Loucy (cell line): ENCODE measurements around the gene FSIP2.

Source experiments
- H2AFZ ChIP-seq: fragments of 200-600 bp; sonication (generic); 2 replicates; pipeline ENCODE4 v1.6.0; 2016; ENCODE audit warnings: antibody characterized with exemption, mild to moderate bottlenecking, low read length, moderate library complexity
- H3F3A ChIP-seq: fragments of 200-600 bp; 2 replicates; pipeline ENCODE4 v1.6.0; 2016; ENCODE audit warnings: antibody characterized with exemption, low read depth, mild to moderate bottlenecking
- H3K27me3 ChIP-seq: fragments of 200-600 bp; sonication (generic); 2 replicates; pipeline ENCODE4 v1.6.1; 2014; ENCODE audit warnings: low read length, mild to moderate bottlenecking; ENCODE audit not compliant: insufficient read depth, poor library complexity, severe bottlenecking
- H3K36me3 ChIP-seq: fragments of 200-600 bp; sonication (generic); 2 replicates; pipeline ENCODE4 v1.6.1; 2016; ENCODE audit warnings: low read length; ENCODE audit not compliant: insufficient read depth
- H3K4me1 ChIP-seq: fragments of 200-600 bp; sonication (generic); 2 replicates; pipeline ENCODE4 v1.5.1; 2014; ENCODE audit warnings: low read length, mild to moderate bottlenecking; ENCODE audit not compliant: insufficient read depth, poor library complexity, severe bottlenecking
- H3K4me2 ChIP-seq: fragments of 200-600 bp; sonication (generic); 2 replicates; pipeline ENCODE4 v1.6.0; 2014; ENCODE audit warnings: antibody characterized with exemption, low read length, low read depth, mild to moderate bottlenecking; ENCODE audit not compliant: poor library complexity, severe bottlenecking
- H3K4me3 ChIP-seq: fragments of 200-600 bp; sonication (generic); 2 replicates; pipeline ENCODE4 v1.5.1; 2014; ENCODE audit warnings: low read length, mild to moderate bottlenecking, mixed read lengths; ENCODE audit not compliant: poor library complexity, severe bottlenecking
- H3K79me2 ChIP-seq: fragments of 200-600 bp; sonication (generic); 2 replicates; pipeline ENCODE4 v1.6.1; 2014; ENCODE audit warnings: low read length; ENCODE audit not compliant: insufficient read depth
- H3K9ac ChIP-seq: fragments of 200-600 bp; sonication (generic); 2 replicates; pipeline ENCODE4 v1.6.0; 2014; ENCODE audit warnings: mild to moderate bottlenecking, low read depth, low read length, moderate library complexity; ENCODE audit not compliant: poor library complexity, severe bottlenecking
- H3K9me2 ChIP-seq: fragments of 200-600 bp; sonication (generic); replicated peaks from 2 replicates; pipeline ENCODE4 v1.6.1; 2016; ENCODE audit warnings: low read depth, low read length, mixed read lengths
- H3K9me3 ChIP-seq: fragments of 200-600 bp; sonication (generic); 2 replicates; pipeline ENCODE4 v1.6.1; 2014; ENCODE audit warnings: mild to moderate bottlenecking, antibody characterized with exemption, low read length, low read depth; ENCODE audit not compliant: insufficient read depth
- H4K20me1 ChIP-seq: fragments of 200-600 bp; sonication (generic); 2 replicates; pipeline ENCODE4 v1.6.0; 2014; ENCODE audit warnings: antibody characterized with exemption, low read length, mild to moderate bottlenecking; ENCODE audit not compliant: insufficient read depth, poor library complexity, severe bottlenecking
- EZH2phosphoT487 ChIP-seq: fragments of 200-600 bp; IDR thresholded peaks from 2 replicates; pipeline ENCODE4 v1.6.1; 2018; ENCODE audit warnings: antibody characterized with exemption, mild to moderate bottlenecking, moderate library complexity, borderline replicate concordance
- TF ChIP-seq, protein P1 (sequence below): fragments of 200-600 bp; sonication (generic); conservative IDR thresholded peaks from 2 replicates; pipeline ENCODE4 v1.5.1; 2014; ENCODE audit warnings: mild to moderate bottlenecking, antibody characterized with exemption, low read length

FSIP2 gene

DNA sequence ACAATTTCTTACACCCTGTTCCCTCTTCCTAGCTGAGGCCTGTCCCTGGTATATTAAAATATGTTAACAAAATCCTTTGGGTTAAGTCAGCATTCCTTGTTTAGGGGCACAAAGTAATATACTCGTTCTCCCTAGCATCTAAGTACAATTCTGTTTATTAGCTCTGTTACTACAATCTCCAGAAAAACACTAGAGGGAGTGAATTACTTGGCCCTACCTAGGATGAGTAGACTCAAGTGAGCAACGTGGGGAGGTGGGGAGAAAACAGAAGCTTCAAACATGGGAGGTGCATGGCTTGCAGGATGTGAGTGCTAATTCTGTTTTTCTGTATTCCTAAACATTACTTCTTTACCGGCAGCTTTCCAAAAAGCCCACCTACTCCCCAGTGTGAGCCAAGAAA is 89.7 kb downstream of the FSIP2 start:
- Histone ChIP-seq H3K4me2 (no peak overlapping the region), H3K9me3 (no peaks in the 10 kb centered on the region), H3K79me2 (no peaks in the 10 kb centered on the region), H3K4me3 (no peak overlapping the region), H3K9me2 (no peaks in the 10 kb centered on the region), H2AFZ (no peak overlapping the region), H4K20me1 (no peaks in the 10 kb centered on the region), H3K9ac (no peak overlapping the region), H3K4me1 (no peaks in the 10 kb centered on the region), H3K36me3 (no peaks in the 10 kb centered on the region), H3K27me3 (no peaks in the 10 kb centered on the region), H3F3A (no peaks in the 10 kb centered on the region)
- TF ChIP-seq, protein P1, sequence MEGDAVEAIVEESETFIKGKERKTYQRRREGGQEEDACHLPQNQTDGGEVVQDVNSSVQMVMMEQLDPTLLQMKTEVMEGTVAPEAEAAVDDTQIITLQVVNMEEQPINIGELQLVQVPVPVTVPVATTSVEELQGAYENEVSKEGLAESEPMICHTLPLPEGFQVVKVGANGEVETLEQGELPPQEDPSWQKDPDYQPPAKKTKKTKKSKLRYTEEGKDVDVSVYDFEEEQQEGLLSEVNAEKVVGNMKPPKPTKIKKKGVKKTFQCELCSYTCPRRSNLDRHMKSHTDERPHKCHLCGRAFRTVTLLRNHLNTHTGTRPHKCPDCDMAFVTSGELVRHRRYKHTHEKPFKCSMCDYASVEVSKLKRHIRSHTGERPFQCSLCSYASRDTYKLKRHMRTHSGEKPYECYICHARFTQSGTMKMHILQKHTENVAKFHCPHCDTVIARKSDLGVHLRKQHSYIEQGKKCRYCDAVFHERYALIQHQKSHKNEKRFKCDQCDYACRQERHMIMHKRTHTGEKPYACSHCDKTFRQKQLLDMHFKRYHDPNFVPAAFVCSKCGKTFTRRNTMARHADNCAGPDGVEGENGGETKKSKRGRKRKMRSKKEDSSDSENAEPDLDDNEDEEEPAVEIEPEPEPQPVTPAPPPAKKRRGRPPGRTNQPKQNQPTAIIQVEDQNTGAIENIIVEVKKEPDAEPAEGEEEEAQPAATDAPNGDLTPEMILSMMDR = no peak
- TF ChIP-seq EZH2phosphoT487 = no peak

DNA sequence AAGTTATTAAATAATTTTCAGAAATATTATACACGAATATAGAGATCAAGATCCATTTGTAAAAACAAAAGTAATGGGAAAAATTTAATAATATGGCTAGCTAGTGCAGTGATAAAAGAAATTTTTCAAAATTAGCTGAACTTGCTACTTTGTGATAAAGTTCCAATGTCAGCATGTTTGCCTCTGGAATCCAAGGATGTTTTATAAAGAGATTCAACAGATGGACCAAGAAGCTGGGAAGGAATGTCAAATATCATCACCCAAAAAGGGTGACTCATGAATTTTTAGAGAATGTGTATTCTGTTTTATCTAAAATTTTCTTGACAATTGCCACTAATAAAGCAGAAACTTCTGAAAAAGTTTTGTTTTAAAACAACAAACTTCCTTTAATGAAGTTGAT is 95.3 kb downstream of the FSIP2 start:
- Histone ChIP-seq H3K4me3 (no peak overlapping the region), H3K9ac (no peak overlapping the region), H3K79me2 (no peaks in the 10 kb centered on the region), H3F3A (no peaks in the 10 kb centered on the region), H2AFZ (no peak overlapping the region), H3K36me3 (no peaks in the 10 kb centered on the region), H3K4me2 (no peak overlapping the region), H4K20me1 (no peaks in the 10 kb centered on the region), H3K9me2 (no peaks in the 10 kb centered on the region), H3K4me1 (no peaks in the 10 kb centered on the region), H3K27me3 (no peaks in the 10 kb centered on the region), H3K9me3 (no peaks in the 10 kb centered on the region)
- no peak for TF ChIP-seq EZH2phosphoT487
- TF ChIP-seq, protein P1 = no peak

DNA sequence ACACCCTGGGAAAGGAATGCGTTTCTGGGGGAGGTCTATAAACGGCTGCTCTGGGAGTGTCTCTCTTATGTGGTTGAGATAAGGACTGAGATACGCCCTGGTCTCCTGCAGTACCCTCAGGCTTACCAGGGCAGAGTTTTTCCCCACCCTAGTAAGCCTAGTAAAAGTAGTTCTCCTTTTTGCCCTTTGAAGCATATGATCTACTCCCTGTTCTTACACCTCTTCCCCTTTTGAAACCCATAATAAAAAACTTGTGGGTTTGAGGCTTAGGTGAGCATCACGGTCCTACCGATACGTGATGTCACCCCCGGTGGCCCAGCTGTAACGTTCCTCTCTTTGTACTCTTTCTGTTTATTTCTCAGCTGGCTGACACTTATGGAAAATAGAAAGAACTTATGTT is 97.4 kb downstream of the FSIP2 start:
- Histone ChIP-seq H3K9ac (no peak overlapping the region), H3K36me3 (no peaks in the 10 kb centered on the region), H2AFZ (no peak overlapping the region), H3K4me3 (no peak overlapping the region), H3K4me2 (no peak overlapping the region), H3K27me3 (no peaks in the 10 kb centered on the region), H3F3A (no peaks in the 10 kb centered on the region), H3K9me2 (no peaks in the 10 kb centered on the region), H3K4me1 (no peaks in the 10 kb centered on the region), H3K79me2 (no peaks in the 10 kb centered on the region), H4K20me1 (no peaks in the 10 kb centered on the region), H3K9me3 (no peaks in the 10 kb centered on the region)
- TF ChIP-seq EZH2phosphoT487 = no peak
- TF ChIP-seq, protein P1 = no peak
